GM18505 (cell line): Measurements from ENCODE around the gene PHKG2.

Experiments used
- ATAC-seq: cut with Tn5 transposase; IDR thresholded peaks from one replicate; pipeline ENCODE4 v1.9.1; 2021; ENCODE audit not compliant: unreplicated experiment
- POLR2A ChIP-seq: IDR thresholded peaks from 4 replicates; pipeline ENCODE4 v1.6.1; 2011; ENCODE audit warnings: borderline replicate concordance; ENCODE audit not compliant: insufficient read depth, insufficient read length; ENCODE audit errors: extremely low read depth

PHKG2 gene

DNA sequence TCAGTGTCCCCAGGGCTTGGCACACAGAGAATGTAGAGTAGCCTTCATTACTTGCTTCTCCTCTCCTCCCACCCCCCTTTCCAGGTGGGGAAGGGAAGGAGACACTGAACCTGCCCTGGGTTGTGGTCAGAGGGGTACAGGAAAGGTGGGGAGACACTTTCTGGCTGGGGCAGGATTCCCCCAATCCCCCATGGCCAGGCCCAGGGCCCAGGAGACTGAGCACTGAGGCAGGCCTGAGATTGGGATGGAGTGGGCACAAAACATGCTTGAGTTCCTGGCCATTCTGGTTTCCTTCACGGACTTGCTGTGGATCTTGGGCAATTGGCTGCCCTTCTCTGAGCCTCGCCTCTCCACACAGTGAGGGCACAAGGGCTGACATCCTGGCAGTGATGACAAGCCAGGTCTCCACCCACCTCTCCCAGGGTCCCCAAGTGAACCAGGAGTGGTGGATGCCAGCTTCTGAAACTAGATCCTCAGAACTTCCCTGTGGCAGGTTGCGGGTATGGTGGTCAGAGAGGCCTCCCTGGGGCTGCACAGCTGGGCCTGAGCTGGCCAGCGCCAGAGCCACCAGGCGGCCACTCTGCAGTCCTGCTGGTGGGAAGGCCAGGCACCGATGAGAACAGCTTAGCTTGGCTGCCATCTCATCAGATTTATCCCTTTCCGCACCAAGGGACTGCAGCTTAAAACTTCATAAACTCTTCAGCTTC lies 29.5 kb downstream of the PHKG2 start:
- no peak for ATAC-seq

DNA sequence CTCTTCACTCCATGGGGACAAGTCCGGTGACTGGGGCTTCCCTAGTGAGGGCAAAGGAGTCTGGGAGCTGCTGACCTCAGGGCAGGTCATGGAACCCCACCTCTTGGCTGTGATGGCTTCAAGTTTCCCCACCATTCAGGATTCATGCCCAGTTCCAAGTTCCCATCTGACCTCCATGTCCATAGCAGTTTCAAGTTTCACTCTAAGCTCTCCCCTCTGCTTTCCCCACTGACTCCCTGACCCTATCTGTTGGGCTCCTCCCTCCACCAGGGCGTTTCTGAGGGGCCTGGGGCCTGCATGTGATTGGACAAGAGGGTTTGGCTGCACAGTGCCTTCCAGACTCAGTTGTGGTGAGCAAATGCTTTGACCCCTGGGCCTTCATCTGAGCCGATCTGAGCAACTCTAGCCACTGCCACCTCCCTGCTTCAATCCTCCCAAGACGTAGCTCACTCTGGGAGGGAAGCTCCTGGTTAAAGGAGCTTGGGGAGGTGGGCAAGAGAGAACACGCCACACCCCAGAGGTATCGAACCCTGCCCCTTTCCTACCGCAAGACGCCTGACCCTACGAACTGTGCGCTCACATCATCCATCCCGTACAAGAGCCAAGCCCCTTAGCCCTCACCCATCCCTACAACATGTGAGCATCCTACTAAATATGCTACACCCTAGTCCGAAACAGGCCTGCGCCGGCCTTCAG lies 30.5 kb downstream of the PHKG2 start:
- no peak for TF ChIP-seq POLR2A
- no peak for ATAC-seq

More for the DNA sequence above, 29.5 kb downstream of the PHKG2 start:
- no peak for TF ChIP-seq POLR2A

DNA sequence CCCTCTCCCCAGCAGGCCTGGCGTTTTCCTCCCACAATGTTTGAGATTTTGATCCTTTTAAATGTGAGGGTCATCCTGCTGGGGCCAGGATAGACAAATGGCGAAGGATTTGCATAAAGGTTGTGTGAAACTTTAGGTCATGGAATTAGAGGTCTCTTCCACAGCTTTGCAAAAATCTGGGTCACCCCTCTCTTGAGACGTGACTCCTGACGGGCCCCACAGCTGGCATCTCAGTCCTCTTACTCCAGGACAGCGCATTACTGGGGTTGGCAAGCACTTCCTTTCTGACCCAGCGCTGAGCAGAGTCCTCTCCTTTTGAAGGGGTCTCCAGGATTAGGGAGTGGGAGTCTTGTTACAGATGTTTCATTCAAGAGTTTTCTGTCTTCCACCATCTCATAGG lies 31.4 kb downstream of the PHKG2 start:
- no peak for TF ChIP-seq POLR2A
- ATAC-seq: no peak

DNA sequence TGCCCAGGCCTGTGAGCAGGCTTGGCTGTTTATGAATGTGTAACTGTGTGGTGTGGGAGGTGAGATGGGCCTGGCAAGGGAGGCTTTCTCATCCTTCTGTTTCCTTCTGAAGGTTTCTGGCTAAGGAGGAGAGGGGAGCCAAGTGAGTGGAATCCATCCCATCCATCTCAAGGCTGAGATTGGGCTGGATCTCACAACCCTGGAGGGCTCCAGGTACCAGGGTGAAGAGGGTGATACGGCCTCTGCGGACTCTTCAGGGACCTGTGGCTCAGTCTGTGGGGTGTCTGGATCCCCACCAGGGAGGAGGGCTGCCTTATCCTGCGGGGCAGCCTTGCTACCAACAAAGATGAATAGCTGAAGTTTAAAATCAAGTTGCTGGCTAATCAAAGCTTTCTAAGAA lies 31.8 kb downstream of the PHKG2 start:
- no peak for TF ChIP-seq POLR2A
- no peak for ATAC-seq

DNA sequence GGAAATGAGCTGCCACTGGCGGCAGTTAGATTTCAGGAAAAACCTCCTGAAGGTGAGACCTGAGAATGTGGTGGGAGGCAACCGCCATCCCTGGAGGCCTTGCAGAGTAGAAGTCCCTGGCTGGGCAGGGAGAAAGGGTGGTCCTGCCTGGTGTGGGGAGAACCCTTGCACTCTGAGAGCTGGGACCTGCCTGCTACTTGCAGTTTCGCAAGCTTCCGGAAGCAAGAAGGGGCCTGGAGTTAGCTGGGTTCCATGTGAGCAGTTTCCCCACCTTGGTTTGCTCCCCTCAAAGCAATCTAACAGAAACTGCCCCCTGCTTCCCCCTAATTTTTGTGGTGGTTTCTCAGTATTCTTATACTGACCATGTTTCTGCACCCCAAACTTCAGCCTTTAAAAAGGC lies 32.3 kb downstream of the PHKG2 start:
- TF ChIP-seq POLR2A: no peak
- no peak for ATAC-seq

DNA sequence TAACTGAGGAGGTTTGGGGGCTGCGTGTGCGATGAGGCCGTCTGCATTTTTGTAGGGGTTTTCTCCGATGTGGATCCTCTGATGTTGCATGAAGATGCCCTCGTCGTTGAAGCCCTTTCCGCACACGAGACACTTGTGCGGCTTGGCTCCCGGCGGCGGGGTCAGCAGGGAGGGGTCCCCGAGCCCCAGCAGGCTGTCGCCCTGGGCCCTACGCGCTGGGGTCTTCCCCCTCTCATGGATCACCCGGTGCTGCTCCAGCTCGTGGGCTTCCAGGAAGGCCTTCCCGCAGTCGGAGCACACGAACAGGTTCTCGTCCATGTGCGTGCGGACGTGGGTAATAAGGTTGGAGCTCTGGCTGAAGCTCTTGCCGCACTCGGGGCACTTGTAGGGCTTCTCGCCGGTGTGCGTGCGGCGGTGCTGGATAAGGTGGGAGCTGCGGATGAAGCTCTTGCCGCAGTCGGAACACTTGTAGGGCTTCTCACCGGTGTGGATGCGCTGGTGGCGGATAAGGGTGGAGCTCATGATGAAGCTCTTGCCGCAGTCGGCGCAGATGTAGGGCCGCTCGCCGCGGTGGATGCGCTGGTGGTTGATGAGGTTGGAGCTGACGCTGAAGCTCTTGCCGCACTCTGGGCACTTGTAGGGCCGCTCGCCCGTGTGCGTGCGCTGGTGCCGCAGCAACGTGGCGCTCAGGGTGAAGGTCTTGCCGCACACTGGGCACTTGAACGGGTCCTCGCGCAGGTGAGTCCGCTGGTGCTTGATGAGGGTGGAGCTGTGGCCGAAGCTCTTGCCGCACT lies 34.5 kb downstream of the PHKG2 start:
- ATAC-seq: no peak
- no peak for TF ChIP-seq POLR2A

DNA sequence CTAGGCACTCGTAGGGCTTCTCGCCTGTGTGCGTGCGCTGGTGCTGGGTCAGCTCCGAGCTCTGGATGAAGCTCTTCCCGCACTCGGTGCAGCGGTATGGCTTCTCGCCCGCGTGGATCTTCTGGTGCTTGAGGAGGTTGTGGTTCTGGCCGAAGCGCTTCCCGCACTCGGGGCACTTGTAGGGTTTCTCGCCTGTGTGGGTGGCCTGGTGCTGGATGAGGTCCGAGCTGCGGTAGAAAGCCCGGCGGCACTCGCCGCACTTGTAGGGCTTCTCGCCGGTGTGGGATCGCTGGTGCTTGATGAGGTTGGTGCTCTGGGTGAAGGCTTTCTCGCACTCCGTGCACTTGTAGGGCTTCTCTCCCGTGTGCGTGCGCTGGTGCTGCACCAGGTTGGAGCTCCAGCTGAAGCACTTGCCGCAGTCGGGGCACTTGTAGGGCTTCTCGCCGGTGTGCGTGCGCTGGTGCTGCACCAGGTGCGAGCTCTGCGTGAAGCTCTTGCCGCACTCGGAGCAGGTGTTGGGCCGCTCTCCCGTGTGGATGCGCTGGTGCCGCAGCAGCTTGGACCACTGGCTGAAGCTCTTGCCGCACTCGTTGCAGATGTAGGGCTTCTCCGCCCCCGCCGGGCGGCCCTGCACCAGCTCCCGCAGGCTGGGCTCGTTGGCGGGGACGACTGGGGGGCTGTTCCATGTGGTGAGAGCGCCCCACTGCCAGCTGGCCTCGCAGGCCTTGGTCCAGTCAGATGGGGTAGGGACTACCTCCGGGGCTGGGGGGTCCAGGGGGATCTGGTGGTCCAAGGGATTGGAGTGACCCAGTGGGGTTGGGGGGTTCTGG lies 35.3 kb downstream of the PHKG2 start:
- no peak for TF ChIP-seq POLR2A
- ATAC-seq: no peak

DNA sequence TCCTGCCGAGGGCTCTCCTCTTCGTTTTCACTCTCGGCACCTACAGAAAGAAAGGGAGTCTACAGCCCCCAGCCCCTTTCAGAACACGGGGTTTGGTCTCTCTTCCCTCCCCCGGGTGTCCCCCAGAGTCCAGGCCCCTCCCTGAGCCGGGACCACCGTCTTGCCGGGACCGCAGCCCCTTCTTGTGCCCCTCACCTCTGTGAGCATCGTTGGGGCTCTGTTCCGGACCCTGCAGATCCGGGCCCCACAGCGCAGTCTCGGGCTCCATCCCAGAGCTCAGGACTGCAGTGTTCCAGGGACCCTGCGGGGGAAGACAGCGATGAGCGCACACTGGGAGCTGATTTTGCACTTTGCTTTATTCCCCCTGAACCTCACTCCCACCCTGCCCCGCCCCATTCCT lies 36.0 kb downstream of the PHKG2 start:
- TF ChIP-seq POLR2A: no peak
- no peak for ATAC-seq

DNA sequence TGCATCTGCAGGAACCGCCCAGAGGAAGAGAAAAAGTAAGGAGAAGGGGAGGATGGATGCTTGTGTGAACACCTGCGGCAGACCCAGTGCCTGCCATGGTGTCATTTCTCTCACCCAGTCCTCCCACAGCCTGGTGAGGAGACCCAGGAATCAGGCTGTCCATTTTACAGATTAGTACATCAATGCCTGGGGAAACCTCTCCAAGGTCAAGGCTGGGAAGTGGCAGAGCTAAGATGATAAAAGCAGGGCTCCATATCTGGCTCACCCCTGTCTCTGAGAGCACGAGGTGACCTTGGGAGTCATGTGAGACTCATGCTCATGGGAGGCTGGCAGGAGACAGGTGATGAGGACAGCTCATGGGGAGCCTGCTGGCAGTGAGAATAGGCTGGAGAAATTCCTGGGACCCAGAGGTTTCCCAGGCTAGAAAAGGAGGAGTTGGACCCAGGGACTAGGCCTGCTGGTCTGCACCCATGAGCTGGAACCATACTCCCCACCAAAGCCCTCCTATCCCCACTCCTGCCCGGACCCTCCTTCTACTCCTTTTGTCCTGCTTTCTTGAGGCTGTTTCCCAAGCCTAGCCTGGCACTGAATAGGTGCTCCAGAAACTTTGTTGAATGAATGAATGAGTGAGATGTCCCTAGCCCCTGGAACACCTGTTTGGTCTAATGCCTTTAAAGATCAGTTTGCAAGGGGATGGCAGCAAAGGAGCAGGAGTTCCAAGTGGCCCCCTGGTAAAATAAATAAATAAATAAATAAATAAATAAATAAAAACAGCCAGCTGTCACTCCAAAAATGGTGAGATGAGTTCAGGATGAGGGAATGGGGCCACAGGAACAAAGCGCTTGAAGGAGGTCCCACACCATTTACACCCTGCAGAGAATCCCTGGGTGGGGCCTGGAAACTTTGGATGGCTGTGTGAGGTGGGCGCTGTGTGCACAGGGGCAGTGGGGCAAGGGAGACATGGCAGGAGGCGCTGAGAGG lies 37.2 kb downstream of the PHKG2 start:
- TF ChIP-seq POLR2A: no peak
- no peak for ATAC-seq

DNA sequence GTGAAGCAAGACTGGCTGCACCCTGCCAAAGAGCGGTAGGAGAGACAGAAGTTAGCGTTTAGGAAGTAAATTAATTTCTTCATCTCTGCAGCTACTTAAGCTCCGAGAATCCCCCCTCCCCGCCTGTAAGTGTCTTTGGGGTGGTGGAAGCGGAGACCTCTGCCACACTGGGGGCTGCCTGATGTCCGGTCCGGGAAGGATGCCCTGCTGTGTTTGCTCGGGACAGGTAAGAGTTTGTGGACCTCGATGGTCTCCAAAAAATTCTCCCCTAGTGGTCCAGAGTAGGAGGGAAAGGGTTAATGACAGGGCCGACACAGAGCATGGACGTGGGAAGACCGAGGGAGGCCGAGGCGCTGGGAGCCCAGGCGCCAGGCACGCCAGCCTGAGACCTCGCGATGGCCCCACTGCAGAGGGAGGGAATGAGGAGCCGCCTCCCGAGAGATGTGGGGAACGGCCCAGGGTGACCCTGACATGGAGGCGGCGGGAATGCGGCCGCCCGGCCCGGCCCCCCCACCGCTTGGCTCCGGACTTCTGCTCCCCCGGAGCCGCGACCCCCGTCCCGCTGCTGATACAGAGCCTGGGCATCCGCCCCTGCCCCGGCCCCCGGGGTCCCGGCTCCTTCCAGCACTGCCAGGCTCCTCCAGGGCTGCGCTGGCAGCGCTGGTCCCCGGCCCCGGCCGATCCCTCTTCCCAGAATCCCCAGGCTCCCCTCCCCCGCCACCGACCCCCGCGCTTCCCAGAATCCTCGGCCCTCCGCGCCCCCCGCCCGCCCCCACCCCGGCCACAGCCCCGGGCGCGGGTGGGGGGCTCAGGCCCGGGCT lies 38.1 kb downstream of the PHKG2 start:
- ATAC-seq: no peak

DNA sequence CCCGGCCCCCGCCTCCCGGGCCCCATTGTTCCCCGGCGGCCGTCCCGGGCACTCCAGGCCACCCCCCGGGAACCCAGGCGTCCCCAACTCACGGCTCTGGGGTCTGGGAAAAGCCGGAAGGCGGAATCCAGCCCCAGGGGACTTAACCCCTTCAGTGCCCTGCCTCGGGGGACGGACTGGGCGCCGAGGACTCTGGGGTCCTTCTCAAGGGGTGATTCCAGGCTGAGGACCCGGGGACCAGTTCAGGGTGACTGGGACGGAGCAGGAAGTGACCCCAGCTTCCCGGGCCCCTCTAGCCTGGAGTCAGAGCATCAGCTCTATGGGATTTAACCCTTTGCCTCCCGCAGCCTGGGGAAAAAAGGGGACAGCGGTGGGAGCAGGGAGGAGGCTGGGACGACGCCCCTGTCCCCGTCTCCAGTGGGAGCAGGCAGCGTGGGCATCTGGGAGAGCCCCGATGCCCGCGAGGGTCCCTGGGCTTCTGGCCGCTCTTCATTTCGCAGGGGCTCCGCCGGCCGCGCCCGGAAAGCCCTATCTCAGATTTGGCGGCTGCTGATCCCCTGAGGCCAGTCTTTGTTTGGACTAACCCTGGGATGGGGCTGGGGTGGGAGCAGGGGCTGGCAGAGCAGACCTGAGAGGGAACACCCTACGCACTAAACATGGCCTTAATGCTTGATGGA lies 38.8 kb downstream of the PHKG2 start, which contains the start of gene ZNF629:
Gene ZNF629, minus strand, starts transcription at position 270 of the 677 bp plus-strand sequence. CDS start 2,723 bp downstream, outside the sequence.
- no peak for ATAC-seq
- TF ChIP-seq POLR2A: no peak

More for the DNA sequence above, 38.1 kb downstream of the PHKG2 start:
- no peak for TF ChIP-seq POLR2A
